H1 (cell line): Measurements from ENCODE around the gene RAB1A.

Experiments used
- BRCA1 ChIP-seq: IDR thresholded peaks from 2 replicates; pipeline ENCODE4 v1.6.1; 2012; ENCODE audit warnings: low read depth, low read length, improper control_type of control experiment
- FOSL1 ChIP-seq: IDR thresholded peaks from 2 replicates; pipeline ENCODE4 v1.6.1; 2011; ENCODE audit warnings: mild to moderate bottlenecking, low read depth, low read length, moderate library complexity; ENCODE audit not compliant: insufficient read depth
- JUN ChIP-seq: IDR thresholded peaks from 2 replicates; pipeline ENCODE4 v1.6.1; 2011; ENCODE audit warnings: low read depth, mild to moderate bottlenecking, improper control_type of control experiment, low read length
- POLR2A ChIP-seq, 2 experiments: IDR thresholded peaks; 1 replicate in 1 of 2; 2 replicates in 1 of 2; pipeline ENCODE4 v1.6.1; 2011; ENCODE audit warnings: low read depth in 2 of 2, low read length in 2 of 2, mild to moderate bottlenecking in 2 of 2; ENCODE audit errors: control extremely low read depth in 1 of 2
- RFX5 ChIP-seq: IDR thresholded peaks from 2 replicates; pipeline ENCODE4 v1.6.1; 2011; ENCODE audit warnings: low read depth, low read length, improper control_type of control experiment, borderline replicate concordance

DNA sequence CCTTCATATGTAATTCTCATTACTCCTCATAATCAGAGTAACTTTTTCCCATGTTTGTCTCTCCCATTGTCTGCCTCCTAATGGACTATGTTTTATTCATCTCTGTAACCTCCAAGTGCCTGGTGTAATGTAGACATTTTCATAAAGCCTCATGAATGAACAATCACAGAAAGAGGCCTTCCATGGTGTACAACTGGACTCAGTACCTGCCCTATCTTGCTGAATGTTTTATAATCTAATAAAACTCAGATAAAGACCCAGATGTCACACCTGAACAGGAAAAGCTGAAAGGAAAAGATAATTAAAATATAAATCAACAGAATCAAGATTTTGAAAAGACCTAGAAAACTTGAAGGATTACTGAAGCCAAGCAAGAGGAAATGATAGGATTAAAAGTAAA lies 36.7 kb downstream of the RAB1A start:
- TF ChIP-seq BRCA1, result no peak
- TF ChIP-seq RFX5, result no peak
- TF ChIP-seq FOSL1, result no peak
- TF ChIP-seq POLR2A (IDR thresholded peaks at IDR 0.05; ENCODE audit: control extremely low read depth in 1 of 2, low read depth in 2 of 2, low read length in 2 of 2), result no peak
- TF ChIP-seq JUN, result no peak
